Mesenchymal stem cell (in vitro differentiated cells and primary cell): ENCODE data around the gene CABCOCO1.
A peak's percentile ranks its signal among the peaks of the same experiment; 100 is the strongest.

Experiments used
- DNase-seq: peaks from one replicate; pipeline ENCODE4 v3.0.0-alpha.2; 2013
- H2AFZ ChIP-seq: one replicate; pipeline ENCODE4 v1.6.1; 2013; ENCODE audit warnings: low read depth, mild to moderate bottlenecking, control low read depth, inconsistent platforms, low read length, moderate library complexity
- H2AK5ac ChIP-seq: 2 replicates; pipeline ENCODE4 v1.6.1; 2013; ENCODE audit warnings: low read length, moderate library complexity, mild to moderate bottlenecking, inconsistent platforms; ENCODE audit not compliant: severe bottlenecking
- H2BK120ac ChIP-seq: one replicate; pipeline ENCODE4 v1.6.1; 2013; ENCODE audit warnings: low read depth, mild to moderate bottlenecking, inconsistent platforms, low read length, moderate library complexity
- H2BK12ac ChIP-seq, 2 experiments: one replicate each; pipeline ENCODE4 v1.6.1; 2013; ENCODE audit warnings: inconsistent platforms in 2 of 2, low read length in 2 of 2, mild to moderate bottlenecking in 2 of 2, moderate library complexity in 2 of 2, control low read depth in 1 of 2
- H2BK15ac ChIP-seq: one replicate; pipeline ENCODE4 v1.6.1; 2013; ENCODE audit warnings: mild to moderate bottlenecking, low read depth, inconsistent platforms; ENCODE audit not compliant: poor library complexity, severe bottlenecking
- H2BK5ac ChIP-seq: 2 replicates; pipeline ENCODE4 v1.6.1; 2013; ENCODE audit warnings: low read depth, mild to moderate bottlenecking, low read length, control low read depth, inconsistent platforms; ENCODE audit not compliant: poor library complexity, severe bottlenecking
- H3K14ac ChIP-seq, 2 experiments: one replicate each; pipeline ENCODE4 v1.6.1; 2013; ENCODE audit warnings: inconsistent platforms in 2 of 2, low read length in 2 of 2, control low read depth in 1 of 2, mild to moderate bottlenecking in 1 of 2, moderate library complexity in 1 of 2
- H3K18ac ChIP-seq, 2 experiments: one replicate each; pipeline ENCODE4 v1.6.1; 2013; ENCODE audit warnings: inconsistent platforms in 2 of 2, low read length in 2 of 2, control low read depth in 1 of 2, low read depth in 1 of 2, mild to moderate bottlenecking in 1 of 2
- H3K23ac ChIP-seq, 2 experiments: one replicate each; pipeline ENCODE4 v1.6.1; 2013; ENCODE audit warnings: inconsistent platforms in 2 of 2, low read length in 2 of 2, mild to moderate bottlenecking in 2 of 2, moderate library complexity in 2 of 2, control low read depth in 1 of 2
- H3K27ac ChIP-seq: 2 replicates; pipeline ENCODE4 v1.5.1; 2013; ENCODE audit warnings: mild to moderate bottlenecking, moderate library complexity, low read length, control low read depth, inconsistent platforms; ENCODE audit not compliant: poor library complexity, severe bottlenecking
- H3K27me3 ChIP-seq, 2 experiments: 2 replicates each; pipeline versions ENCODE4 v1.6.1 to v1.7.0; 2013; ENCODE audit warnings: low read length in 2 of 2, mild to moderate bottlenecking in 2 of 2, moderate library complexity in 2 of 2, control low read depth in 1 of 2, inconsistent platforms in 1 of 2; ENCODE audit not compliant: control insufficient read depth in 1 of 2, insufficient read depth in 1 of 2
- H3K36me3 ChIP-seq, 2 experiments: 2 replicates each; pipeline versions ENCODE4 v1.6.1 to v1.7.0; 2013; ENCODE audit warnings: low read length in 2 of 2, control low read depth in 1 of 2, inconsistent platforms in 1 of 2, low read depth in 1 of 2, mild to moderate bottlenecking in 1 of 2; ENCODE audit not compliant: insufficient read depth in 2 of 2, control insufficient read depth in 1 of 2
- H3K4ac ChIP-seq, 2 experiments: one replicate each; pipeline ENCODE4 v1.6.1; 2013; ENCODE audit warnings: inconsistent platforms in 2 of 2, low read length in 2 of 2, mild to moderate bottlenecking in 2 of 2, moderate library complexity in 2 of 2, control low read depth in 1 of 2, low read depth in 1 of 2
- H3K4me1 ChIP-seq: 2 replicates; pipeline ENCODE4 v1.6.1; 2013; ENCODE audit warnings: low read depth, low read length, control low read depth; ENCODE audit not compliant: control insufficient read depth, insufficient read depth
- H3K4me2 ChIP-seq: 2 replicates; pipeline ENCODE4 v1.6.1; 2013; ENCODE audit warnings: low read length, mild to moderate bottlenecking, inconsistent platforms; ENCODE audit not compliant: poor library complexity, severe bottlenecking
- H3K4me3 ChIP-seq, 2 experiments: 2 replicates each; pipeline versions ENCODE4 v1.5.1 to v1.7.0; 2013; ENCODE audit warnings: low read length in 2 of 2, mild to moderate bottlenecking in 2 of 2, control low read depth in 1 of 2, low read depth in 1 of 2; ENCODE audit not compliant: insufficient read depth in 1 of 2
- H3K79me1 ChIP-seq: replicated peaks from 2 replicates; pipeline ENCODE4 v1.6.1; 2013; ENCODE audit warnings: mild to moderate bottlenecking, control low read depth, low read length, inconsistent platforms; ENCODE audit not compliant: poor library complexity, severe bottlenecking
- H3K9ac ChIP-seq: 2 replicates; pipeline ENCODE4 v1.7.0; 2013; ENCODE audit warnings: mild to moderate bottlenecking, low read length, moderate library complexity
- H3K9me3 ChIP-seq: 2 replicates; pipeline ENCODE4 v1.7.0; 2013; ENCODE audit warnings: mild to moderate bottlenecking, low read length; ENCODE audit not compliant: control insufficient read depth
- H4K8ac ChIP-seq: one replicate; pipeline ENCODE4 v1.6.1; 2013; ENCODE audit warnings: inconsistent platforms, mild to moderate bottlenecking, low read length, moderate library complexity
- H4K91ac ChIP-seq: one replicate; pipeline ENCODE4 v1.6.1; 2013; ENCODE audit warnings: mild to moderate bottlenecking, low read length, inconsistent platforms
- WGBS: methylation state at CpG from one replicate; pipeline ENCODE4 v1.1.7; 2013; ENCODE audit warnings: mixed read lengths; 5-methylcytosine and 5-hydroxymethylcytosine counted together

The CABCOCO1 gene

DNA sequence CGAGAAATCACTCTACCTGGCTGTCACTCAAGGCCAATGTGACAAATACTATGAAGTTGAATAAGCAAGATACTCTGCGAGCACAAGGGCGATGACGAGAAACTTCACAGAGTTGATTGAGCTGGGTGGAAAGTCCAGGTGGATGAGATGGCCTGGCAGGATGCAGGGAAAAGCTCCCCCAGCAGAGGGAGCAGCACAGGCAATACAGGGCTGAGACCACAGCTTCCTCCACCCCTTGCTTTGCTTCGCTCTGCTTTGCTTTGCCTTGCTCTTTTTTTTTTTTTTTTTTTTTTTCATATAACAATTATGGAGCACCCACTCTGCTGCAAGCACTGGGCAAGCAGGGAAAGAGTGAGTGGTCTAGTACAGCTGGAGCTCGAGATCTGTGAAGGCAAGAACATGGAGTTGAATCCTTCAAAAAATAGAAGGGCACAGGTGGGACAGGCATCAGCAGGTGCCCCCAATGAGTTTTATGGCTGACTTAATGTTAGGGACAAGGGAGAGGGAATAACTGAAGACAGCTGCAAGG, 88.3 kb downstream of the CABCOCO1 start:
- H3K27me3 ChIP-seq, result no peaks in the 10 kb centered on the region
- DNase-seq, result peak; percentile 82
- peaks cover 3% of the 10 kb centered on the region for H3K4me1 ChIP-seq
- H3K27ac ChIP-seq, result peak overlapping the region; percentile 84
- H4K91ac ChIP-seq, result peak overlapping the region; percentile 82
- H3K14ac ChIP-seq, result no peak overlapping the region
- no peaks in the 10 kb centered on the region for H3K79me1 ChIP-seq
- WGBS, result 57% methylated on average over 6 of the region's 6 CpGs
- peak overlapping the region; percentile 38 to 64 for H3K18ac ChIP-seq
- H4K8ac ChIP-seq, result peak overlapping the region; percentile 87
- peak overlapping the region; percentile 65 to 73 for H3K4ac ChIP-seq
- no peaks in the 10 kb centered on the region for H3K36me3 ChIP-seq
- H2BK5ac ChIP-seq, result peak overlapping the region; percentile 15
- no peak overlapping the region for H2BK15ac ChIP-seq
- H3K23ac ChIP-seq, result no peak overlapping the region
- peak overlapping the region; percentile 69 to 98 for H2BK12ac ChIP-seq
- no peak overlapping the region for H3K4me2 ChIP-seq
- H3K4me3 ChIP-seq, result no peak overlapping the region
- peak overlapping the region; percentile 89 for H2AK5ac ChIP-seq
- H3K9me3 ChIP-seq, result no peaks in the 10 kb centered on the region
- H2BK120ac ChIP-seq, result peak overlapping the region; percentile 84
- H2AFZ ChIP-seq, result peak overlapping the region; percentile 61
- H3K9ac ChIP-seq, result no peak overlapping the region

DNA sequence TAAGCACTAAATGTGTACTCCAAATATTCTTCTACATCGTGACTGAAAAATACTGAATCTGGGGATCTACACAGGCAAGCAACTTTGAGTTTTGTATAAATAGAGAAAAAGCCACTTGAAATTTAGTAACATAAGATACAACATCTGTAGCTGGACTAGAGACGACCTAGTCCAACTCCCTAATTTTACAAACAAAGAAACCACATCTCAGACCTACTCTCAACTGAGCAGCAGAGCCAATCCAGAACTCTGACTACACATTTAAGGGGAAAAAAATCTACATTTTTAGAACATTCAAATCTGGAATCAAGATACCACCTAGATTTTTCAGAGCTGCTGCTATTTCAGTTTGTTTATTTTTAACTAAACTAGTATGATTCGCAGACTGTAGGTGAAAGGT, 88.9 kb downstream of the CABCOCO1 start:
- no peak overlapping the region for H2BK12ac ChIP-seq
- no peaks in the 10 kb centered on the region for H3K36me3 ChIP-seq
- no peak overlapping the region for H3K23ac ChIP-seq
- no peak overlapping the region for H2BK120ac ChIP-seq
- no peak for DNase-seq
- H4K8ac ChIP-seq, result no peak overlapping the region
- H3K27ac ChIP-seq, result peak overlapping the region; percentile 84
- no peak overlapping the region for H4K91ac ChIP-seq
- no peak overlapping the region for H3K14ac ChIP-seq
- no peak overlapping the region for H2BK5ac ChIP-seq
- peaks cover 3% of the 10 kb centered on the region for H3K4me1 ChIP-seq
- no peaks in the 10 kb centered on the region for H3K79me1 ChIP-seq
- no peak overlapping the region for H3K18ac ChIP-seq
- H2AFZ ChIP-seq, result no peak overlapping the region
- H3K27me3 ChIP-seq, result no peaks in the 10 kb centered on the region
- no peak overlapping the region for H3K4me3 ChIP-seq
- WGBS, result 5% methylated on average over 1 of the region's 3 CpGs
- peak overlapping the region in 1 of 2 experiments; percentile 73 for H3K4ac ChIP-seq
- H3K9ac ChIP-seq, result peak overlapping the region; percentile 46
- H2AK5ac ChIP-seq, result no peak overlapping the region
- no peak overlapping the region for H2BK15ac ChIP-seq
- H3K4me2 ChIP-seq, result no peak overlapping the region
- no peaks in the 10 kb centered on the region for H3K9me3 ChIP-seq

DNA sequence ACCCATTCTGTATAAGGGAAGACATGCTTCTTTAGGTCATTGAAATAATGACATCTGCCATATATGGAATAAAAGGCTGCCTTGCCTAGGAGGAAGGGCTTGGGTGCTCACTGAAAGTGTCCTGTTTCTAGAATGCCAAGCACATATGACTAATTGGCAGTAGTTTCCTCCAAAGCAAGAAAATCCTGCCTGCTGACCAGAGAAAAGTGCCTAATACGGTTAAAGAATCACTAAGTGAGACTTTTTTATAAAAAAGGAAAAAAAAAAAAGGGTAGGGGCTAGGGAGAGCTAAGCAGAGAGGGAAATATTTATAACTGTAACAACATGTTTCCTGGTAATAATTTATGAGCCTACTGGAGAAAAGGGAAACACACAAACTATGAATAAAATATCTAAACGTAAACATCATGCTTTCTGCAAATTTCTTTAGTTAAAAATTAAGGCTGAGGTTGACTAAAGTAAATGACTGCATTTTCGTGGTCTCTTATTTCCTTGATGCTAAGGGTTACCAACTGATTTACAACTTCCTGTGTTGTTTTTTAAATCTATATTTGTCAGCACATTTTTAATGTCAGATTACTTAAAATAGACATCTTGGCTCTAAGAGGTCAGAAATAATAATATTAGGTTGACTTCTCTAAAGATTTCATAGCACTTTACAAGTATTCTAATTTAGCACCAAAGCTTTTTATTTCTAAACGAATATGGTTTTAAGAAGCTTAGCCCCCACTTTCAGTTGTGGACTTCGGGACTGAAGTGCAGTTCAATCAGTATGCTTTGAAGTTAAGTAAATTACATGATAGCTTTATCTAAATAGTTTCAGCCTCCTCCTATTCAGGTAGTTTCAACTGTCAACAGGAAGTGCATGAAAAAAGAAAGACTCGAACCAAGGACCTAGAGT, 89.6 kb downstream of the CABCOCO1 start:
- Histone ChIP-seq H3K9me3 (no peaks in the 10 kb centered on the region), H3K27me3 (no peaks in the 10 kb centered on the region), H3K23ac (no peak overlapping the region), H3K18ac (peak overlapping the region in 1 of 2 experiments; percentile 21), H2BK5ac (no peak overlapping the region), H2AK5ac (no peak overlapping the region), H2BK12ac (peak overlapping the region in 1 of 2 experiments; percentile 54), H2AFZ (no peak overlapping the region), H3K36me3 (no peaks in the 10 kb centered on the region), H3K4me1 (peaks cover 3% of the 10 kb centered on the region), H4K8ac (no peak overlapping the region), H2BK120ac (no peak overlapping the region), H3K4me2 (no peak overlapping the region), H4K91ac (no peak overlapping the region), H3K4ac (no peak overlapping the region), H3K9ac (peak overlapping the region; percentile 46), H3K27ac (peak overlapping the region; percentile 84), H3K14ac (no peak overlapping the region), H2BK15ac (no peak overlapping the region), H3K4me3 (no peak overlapping the region), H3K79me1 (no peaks in the 10 kb centered on the region)
- peak; percentile 87 for DNase-seq
- 0% methylated on average over 1 of the region's 6 CpGs for WGBS

DNA sequence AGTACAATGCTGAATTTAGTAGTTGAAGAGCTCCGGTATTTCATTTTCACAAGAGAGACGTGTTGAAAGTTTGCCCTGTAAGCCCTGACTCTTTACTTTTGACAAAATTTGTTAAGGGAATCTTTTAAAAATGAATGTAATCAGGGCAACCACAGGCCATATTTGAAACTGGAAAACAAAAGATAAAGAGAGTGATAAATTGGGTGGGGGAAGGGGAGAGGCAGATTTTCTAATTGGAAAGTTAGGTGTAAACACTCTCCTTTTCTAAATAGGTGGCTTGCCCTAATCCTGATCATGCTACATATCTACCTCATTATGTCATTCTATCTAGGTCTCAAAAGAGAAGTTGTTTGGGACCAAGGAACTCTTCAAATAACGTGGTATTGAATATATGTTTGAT, 90.7 kb downstream of the CABCOCO1 start:
- Histone ChIP-seq H3K27me3 (no peaks in the 10 kb centered on the region), H2BK12ac (no peak overlapping the region), H4K8ac (no peak overlapping the region), H4K91ac (no peak overlapping the region), H3K9ac (no peak overlapping the region), H3K18ac (no peak overlapping the region), H3K23ac (no peak overlapping the region), H3K4ac (no peak overlapping the region), H3K36me3 (no peaks in the 10 kb centered on the region), H3K27ac (no peak overlapping the region), H3K79me1 (no peaks in the 10 kb centered on the region), H2BK15ac (no peak overlapping the region), H3K14ac (no peak overlapping the region), H3K4me2 (no peak overlapping the region), H2AK5ac (no peak overlapping the region), H3K4me1 (peaks cover 4% of the 10 kb centered on the region), H3K4me3 (no peak overlapping the region), H2BK5ac (no peak overlapping the region), H3K9me3 (no peaks in the 10 kb centered on the region), H2AFZ (no peak overlapping the region), H2BK120ac (no peak overlapping the region)
- 100% methylated on average over 2 of the region's 3 CpGs for WGBS
- DNase-seq, result no peak
